HG03039 (cell line): ENCODE results near the gene VPS72.

Experiments used
- ATAC-seq: cut with Tn5 transposase; IDR thresholded peaks from one replicate; pipeline ENCODE4 v1.9.1; 2021; ENCODE audit warnings: mild to moderate bottlenecking, moderate library complexity; ENCODE audit not compliant: unreplicated experiment

VPS72 gene

GRCh38 chr1:151146072-151146411 is 44.0 kb downstream of the VPS72 start:
- ATAC-seq, result no peak

GRCh38 chr1:151145304-151146071 is 44.5 kb downstream of the VPS72 start:
- ATAC-seq, result no peak

DNA sequence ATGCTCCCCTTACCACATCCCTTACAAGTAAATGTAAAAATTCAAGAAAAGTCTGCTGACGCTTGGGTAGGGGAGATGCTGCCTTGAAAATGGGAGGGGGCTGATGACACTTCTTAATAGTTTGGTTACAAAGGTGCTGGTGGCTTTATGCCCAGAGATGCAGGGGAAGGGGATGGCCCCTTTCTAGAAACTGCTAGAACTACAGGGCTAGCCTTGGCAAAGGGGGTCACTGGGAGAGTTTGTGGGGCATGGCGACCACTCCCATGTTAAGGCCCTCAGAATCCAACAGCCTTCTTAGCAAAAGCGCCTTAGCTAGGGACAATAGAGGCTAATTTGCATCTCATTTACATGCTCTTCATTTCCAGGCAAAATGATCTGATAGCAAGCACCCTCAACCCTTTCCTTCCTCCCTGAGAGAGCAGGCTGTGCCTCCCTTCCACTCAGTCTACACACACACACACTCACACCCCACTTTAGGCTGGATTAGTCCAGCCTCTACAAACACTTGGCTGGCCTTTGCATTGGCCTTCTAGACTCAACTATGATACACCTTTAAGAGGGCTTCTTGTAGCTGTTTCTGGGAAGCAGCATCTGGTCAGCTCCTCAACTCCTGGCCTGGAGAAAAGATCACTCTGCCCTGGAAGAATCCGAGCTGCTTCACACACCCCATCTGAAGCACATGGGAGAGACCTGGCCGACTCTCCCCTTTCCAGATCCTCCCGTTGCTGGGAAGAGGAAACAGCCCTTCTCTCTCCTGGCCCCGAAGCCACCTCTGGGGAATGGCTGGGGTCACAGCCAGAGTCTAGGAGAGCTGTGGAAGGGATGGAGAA is 45.3 kb downstream of the VPS72 start:
- ATAC-seq, result no peak

GRCh38 chr1:151143986-151144385 is 46.0 kb downstream of the VPS72 start:
- ATAC-seq, result no peak

DNA sequence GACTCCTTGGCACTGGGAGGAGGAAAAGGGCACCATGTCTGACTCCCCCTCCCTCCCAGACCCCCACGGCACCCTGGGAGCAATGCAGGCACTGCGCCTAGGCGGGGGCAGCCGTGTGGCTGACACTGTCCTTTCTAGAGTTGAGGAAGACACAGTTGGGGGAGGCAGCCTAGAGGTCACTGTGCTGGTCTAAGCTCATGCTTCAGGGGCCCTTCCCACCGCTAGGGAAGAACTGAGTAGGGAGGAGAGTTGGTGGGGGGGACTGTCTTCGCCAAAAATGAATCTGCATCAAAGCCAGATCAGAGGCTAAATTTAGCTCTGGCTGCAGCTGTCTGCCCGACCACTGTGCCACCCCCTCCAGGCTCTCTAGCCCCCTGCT is 47.0 kb downstream of the VPS72 start:
- ATAC-seq, result no peak

DNA sequence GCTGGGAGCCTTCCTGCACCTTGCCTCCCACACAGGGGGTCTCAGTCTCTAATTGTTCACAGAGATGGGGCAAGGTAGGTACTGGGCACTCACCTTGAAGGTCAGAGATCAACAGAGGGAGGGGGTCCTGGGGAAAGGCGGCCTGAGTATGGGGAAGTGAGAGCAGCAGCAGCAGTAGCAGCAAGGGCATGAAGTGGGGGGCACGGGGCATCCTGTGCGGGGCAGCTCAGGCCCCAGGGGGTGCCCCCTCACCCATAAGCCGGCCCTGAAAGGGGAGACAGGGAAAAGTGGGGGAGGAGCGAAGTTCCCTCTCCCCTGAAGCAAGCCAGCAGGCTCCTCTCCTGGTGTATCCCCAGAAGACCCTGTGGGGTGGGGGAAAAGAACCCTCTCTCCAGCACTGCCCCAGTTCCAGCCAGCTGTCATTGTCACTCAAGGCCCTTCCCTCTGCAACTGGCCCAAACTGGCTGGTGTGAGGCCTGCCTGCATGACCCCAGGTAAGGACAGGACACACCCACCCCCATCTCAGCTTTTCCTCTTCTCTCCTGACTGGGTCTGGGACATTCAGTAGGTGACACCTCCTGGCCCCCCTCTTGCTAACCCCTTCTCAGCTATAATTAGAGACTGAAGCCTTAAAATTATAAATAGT is 47.5 kb downstream of the VPS72 start:
- ATAC-seq, result no peak

GRCh38 chr1:151137789-151138188 is 52.2 kb downstream of the VPS72 start:
- ATAC-seq, result no peak

- ATAC-seq, result no peak
Observed at GRCh38 chr1:151135433-151136385, 54.3 kb downstream of the VPS72 start.

- ATAC-seq, result no peak
Observed at GRCh38 chr1:151134991-151135390, 55.0 kb downstream of the VPS72 start.

- ATAC-seq, result no peak
Observed at GRCh38 chr1:151134396-151134795, 55.6 kb downstream of the VPS72 start.

DNA sequence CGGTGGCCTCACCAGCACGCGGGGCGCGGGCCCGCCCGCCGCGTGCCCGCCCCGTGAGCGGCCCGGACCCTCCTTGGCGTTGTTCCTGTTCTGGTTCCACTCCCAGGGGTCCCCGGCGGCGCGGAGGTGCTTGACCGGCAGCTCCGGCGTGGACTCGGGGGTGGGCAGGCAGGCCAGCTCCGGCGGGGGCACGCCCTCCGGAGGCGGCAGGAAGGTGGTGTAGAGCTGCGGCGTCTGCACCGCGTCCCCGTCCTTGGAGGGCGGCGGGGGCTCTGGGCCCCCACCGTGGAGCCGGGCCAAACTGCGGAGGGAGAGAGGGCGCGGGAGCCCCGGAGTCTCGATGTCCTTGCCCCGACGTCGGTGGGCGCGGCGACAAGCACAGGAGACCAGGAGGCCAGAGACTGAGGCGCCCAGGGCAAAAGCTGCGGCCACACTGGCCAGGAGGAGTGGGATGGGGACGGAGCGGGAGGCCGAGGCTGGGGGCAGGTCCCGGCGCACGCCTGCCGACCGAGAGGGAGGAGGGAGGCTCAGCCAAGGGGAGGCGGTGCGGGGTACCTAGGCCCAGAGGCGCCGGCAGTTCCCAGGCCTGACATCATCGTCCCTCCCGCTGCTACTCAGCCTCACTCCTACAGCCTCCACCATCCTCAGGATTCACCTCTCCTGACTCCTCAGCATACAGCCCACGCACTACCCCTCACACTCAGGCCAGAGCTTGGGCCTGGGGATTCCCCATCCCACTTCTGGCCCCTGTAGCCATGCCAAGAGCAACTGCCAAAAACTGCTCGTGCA is 56.8 kb downstream of the VPS72 start:
- no peak for ATAC-seq

- no peak for ATAC-seq
Observed at GRCh38 chr1:151132335-151133017, 57.5 kb downstream of the VPS72 start.

GRCh38 chr1:151131701-151132334 is 58.2 kb downstream of the VPS72 start:
- ATAC-seq, result no peak

- peak; percentile 64 for ATAC-seq
Observed at GRCh38 chr1:151130987-151131586, 58.9 kb downstream of the VPS72 start.

GRCh38 chr1:151128800-151129199 is 61.2 kb downstream of the VPS72 start:
- ATAC-seq, result no peak
